HG03025 (cell line): ENCODE measurements around the gene SEMA4B.

ENCODE experiments used
- ATAC-seq: cut with Tn5 transposase; IDR thresholded peaks from one replicate; pipeline ENCODE4 v1.9.1; 2021; ENCODE audit warnings: mild to moderate bottlenecking, moderate library complexity; ENCODE audit not compliant: unreplicated experiment, low FRiP score

Gene SEMA4B

GRCh38 chr15:90223441-90224165 lies 22.5 kb downstream of the SEMA4B start:
- ATAC-seq: no peak

DNA sequence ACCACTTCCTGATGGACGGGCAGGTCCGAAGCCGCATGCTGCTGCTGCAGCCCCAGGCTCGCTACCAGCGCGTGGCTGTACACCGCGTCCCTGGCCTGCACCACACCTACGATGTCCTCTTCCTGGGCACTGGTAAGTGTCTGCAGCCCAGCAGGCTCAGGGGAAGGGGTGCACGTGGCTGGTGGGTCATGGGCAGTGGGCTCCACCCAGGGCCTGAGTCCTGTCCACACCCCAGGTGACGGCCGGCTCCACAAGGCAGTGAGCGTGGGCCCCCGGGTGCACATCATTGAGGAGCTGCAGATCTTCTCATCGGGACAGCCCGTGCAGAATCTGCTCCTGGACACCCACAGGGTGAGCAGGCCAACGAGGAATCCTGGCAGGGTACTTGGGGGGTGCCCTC lies 23.9 kb downstream of the SEMA4B start:
- no peak for ATAC-seq

- no peak for ATAC-seq
These were observed 24.5 kb downstream of the SEMA4B start for GRCh38 chr15:90225504-90226234.

GRCh38 chr15:90227336-90227735 lies 26.2 kb downstream of the SEMA4B start:
- no peak for ATAC-seq

GRCh38 chr15:90227816-90228772 lies 27.0 kb downstream of the SEMA4B start:
- no peak for ATAC-seq

DNA sequence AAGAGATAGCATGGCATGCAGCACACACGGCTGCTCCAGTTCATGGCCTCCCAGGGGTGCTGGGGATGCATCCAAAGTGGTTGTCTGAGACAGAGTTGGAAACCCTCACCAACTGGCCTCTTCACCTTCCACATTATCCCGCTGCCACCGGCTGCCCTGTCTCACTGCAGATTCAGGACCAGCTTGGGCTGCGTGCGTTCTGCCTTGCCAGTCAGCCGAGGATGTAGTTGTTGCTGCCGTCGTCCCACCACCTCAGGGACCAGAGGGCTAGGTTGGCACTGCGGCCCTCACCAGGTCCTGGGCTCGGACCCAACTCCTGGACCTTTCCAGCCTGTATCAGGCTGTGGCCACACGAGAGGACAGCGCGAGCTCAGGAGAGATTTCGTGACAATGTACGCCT lies 27.8 kb downstream of the SEMA4B start:
- ATAC-seq: no peak

GRCh38 chr15:90230071-90230494 lies 29.0 kb downstream of the SEMA4B start:
- no peak for ATAC-seq

DNA sequence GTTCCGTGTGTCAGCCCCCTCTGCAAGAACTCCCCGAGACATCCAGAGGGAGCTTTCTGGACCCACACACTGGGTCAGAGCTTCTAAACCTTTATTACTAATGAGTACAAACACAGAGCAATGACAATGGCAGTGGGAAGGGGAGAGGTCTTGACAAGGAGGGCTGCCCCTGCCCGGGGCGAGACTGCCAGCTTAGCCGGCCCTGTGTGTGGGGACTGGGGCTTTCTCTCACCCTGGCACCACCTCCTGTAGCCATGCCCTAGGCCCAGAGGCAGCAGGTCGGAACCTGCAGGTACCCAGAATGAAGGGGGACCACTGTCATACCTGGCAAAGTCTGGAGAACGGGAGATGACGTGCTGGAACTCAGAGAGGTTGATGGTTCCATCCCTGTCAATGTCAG lies 29.5 kb downstream of the SEMA4B start:
- no peak for ATAC-seq

- no peak for ATAC-seq
These were observed 30.2 kb downstream of the SEMA4B start for GRCh38 chr15:90231028-90232017.

GRCh38 chr15:90232196-90232595 lies 31.1 kb downstream of the SEMA4B start:
- ATAC-seq: no peak

GRCh38 chr15:90232941-90233386 lies 31.8 kb downstream of the SEMA4B start:
- ATAC-seq: no peak

DNA sequence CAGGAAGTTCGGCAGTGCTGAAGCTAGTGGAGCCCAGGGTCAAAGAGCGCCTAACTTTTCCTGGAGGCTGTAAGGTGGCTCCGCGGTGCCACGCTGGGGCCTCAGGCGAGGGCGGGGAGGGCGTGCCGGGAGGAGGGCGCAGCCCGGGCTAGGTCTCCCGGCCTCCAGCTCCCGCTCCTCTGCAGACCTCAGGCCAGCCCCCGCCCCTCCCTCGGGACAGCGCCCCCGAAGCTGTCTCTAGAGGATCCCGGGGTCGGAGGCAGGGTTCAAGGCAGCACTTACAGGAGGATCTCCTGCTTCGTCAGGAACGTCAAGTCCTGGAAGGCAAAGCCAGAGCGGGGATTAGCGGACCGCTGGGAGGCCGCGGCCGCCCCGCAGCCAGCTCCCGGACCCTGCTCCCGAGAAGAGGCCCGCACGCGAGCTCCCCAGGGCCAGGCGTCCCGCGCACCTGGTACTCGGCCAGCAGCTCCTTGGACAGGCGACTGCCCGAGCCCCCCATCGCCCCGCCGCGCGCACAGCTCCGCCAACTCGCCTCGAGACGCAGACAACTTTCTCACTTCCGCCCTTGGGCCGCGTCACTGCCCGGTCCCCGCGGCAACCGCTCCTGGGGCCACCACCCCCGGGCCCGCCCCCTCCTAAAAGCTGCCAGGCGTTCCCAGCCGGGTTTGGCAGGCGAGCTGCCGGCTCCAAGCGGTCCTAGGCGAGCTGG lies 32.4 kb downstream of the SEMA4B start, which contains the start of gene CIB1:
Gene CIB1 (minus strand): TSS at position 555 of the 709 bp plus-strand sequence. CDS start 56 bp downstream, at position 499.
- ATAC-seq: peak; percentile 74

DNA sequence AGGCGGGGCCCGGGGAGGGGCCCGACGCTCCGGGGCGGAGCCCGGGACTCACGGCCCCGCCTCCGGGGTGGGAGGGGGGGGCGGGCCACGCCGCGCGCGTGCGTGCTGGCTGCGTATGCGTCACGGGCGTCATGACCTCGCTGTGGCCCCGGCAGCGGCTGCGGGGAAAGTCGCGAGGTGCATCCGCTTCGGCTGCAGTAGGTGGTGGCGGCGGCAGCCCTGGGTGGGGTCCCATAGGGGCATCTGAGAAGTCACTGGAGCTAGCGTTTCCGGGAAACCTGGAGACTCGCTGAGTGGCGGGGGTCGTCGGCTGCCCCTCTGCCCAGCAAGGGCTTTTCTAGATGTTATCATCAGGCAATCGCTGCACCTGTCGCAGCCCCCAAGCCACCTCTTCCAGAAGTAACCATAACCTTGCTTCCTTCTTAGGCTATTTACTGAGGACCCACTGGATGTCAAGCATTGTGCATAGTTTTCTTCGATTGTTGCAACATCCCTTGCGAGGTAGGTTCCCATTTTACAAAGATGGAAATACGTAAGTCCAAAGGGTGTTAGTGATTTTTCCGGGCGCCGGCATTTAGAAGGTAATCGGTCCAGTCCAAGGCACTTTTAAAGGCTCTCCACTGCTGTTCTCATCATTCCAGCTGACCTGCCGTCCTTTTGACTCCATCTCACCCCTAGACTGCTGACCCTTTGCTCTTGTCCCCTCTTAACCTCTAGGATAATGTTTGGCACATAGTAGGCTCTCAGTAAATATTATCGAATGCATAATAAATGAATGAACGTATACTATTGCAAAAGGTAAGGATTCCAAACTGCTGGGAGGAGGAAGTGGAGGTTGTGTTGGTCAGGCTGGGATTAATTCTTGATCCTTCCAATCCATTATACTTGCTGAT lies 33.2 kb downstream of the SEMA4B start, which contains the start of gene GDPGP1:
Gene GDPGP1 (plus strand): TSS at position 114 of the 893 bp plus-strand sequence. CDS start 6,700 bp downstream, outside the sequence.
- ATAC-seq: no peak

DNA sequence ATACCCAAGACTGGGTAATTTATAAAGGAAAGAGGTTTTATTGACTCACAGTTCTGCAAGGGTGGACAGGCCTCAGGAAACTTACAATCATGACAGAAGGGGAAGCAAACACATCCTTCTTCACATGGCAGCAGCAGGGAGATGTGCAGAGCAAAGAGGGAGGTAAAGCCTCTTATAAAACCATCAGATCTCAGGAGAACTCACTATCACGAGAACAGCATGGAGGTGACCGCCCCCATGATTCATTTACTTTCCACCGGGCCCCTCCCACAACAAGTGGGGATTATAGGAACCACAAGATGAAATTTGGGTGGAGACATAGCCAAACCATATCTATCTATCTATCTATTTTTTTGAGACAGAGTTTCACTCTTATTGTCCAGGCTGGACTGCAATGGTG lies 38.2 kb downstream of the SEMA4B start:
- ATAC-seq: no peak

GRCh38 chr15:90240856-90241255 lies 39.7 kb downstream of the SEMA4B start:
- no peak for ATAC-seq

DNA sequence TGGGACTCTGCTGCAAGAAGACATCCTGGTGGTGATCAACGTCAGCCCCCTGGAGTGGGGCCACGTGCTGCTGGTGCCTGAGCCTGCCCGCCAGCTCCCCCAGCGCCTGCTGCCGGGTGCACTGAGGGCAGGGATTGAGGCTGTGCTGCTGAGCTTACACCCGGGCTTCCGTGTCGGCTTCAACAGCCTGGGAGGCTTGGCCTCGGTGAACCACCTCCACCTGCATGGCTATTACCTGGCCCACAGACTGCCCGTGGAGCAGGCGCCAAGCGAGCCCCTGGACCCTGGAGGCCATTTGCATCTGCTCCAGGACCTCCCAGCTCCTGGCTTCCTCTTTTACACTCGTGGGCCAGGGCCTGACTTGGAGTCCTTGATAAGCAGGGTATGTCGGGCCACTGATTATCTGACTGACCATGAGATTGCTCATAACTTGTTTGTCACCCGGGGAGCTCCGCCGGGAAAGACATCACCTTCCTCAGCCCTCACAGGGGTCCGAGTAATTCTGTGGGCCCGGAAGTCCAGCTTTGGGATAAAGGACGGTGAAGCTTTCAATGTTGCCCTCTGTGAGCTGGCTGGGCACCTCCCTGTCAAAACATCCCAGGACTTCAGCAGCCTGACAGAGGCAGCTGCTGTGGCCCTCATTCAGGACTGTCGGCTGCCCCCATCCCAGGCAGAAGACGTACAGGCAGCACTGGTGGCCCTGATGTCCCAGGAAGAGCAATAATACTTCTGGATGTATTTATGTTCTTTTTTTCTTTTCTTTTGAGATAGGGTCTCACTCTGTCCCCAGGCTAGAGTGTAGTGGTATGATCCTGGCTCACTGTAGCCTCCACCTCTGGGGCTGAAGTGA lies 40.4 kb downstream of the SEMA4B start:
- no peak for ATAC-seq
